HEK293 (cell line): Measurements from ENCODE around the gene FGF9.

Source experiments
- GLI4 ChIP-seq: fragments of 450-650 bp; formaldehyde crosslinking; IDR thresholded peaks from 2 replicates; pipeline ENCODE4 v1.5.1; 2016; ENCODE audit warnings: missing biosample characterization, missing genetic modification characterization
- GLIS1 ChIP-seq: fragments of 450-650 bp; formaldehyde crosslinking; IDR thresholded peaks from 2 replicates; pipeline ENCODE4 v1.5.1; 2016; ENCODE audit warnings: missing biosample characterization, missing genetic modification characterization
- SETDB1 ChIP-seq: IDR thresholded peaks from one replicate; pipeline ENCODE4 v1.6.1; 2017; ENCODE audit warnings: mild to moderate bottlenecking, low read length, moderate library complexity, mixed read lengths; ENCODE audit not compliant: insufficient read length
- SP2 ChIP-seq: fragments of 450-650 bp; formaldehyde crosslinking; IDR thresholded peaks from 2 replicates; pipeline ENCODE4 v1.5.1; 2016; ENCODE audit warnings: missing biosample characterization, missing genetic modification characterization
- YY1 ChIP-seq: fragments of 450-650 bp; formaldehyde crosslinking; IDR thresholded peaks from 2 replicates; pipeline ENCODE4 v1.5.1; 2018; ENCODE audit warnings: missing biosample characterization, missing genetic modification characterization
- ZNF16 ChIP-seq: fragments of 450-650 bp; formaldehyde crosslinking; IDR thresholded peaks from 2 replicates; pipeline ENCODE4 v1.5.1; 2016; ENCODE audit warnings: low read depth, missing biosample characterization, missing genetic modification characterization
- ZNF169 ChIP-seq: fragments of 450-650 bp; formaldehyde crosslinking; IDR thresholded peaks from 2 replicates; pipeline ENCODE4 v1.5.1; 2016; ENCODE audit warnings: missing biosample characterization, missing genetic modification characterization
- TF ChIP-seq, protein P1 (sequence below): fragments of 450-650 bp; formaldehyde crosslinking; IDR thresholded peaks from 2 replicates; pipeline ENCODE4 v1.5.1; 2016; ENCODE audit warnings: missing biosample characterization, missing genetic modification characterization
- TF ChIP-seq, protein P2 (sequence below): IDR thresholded peaks from 2 replicates; pipeline ENCODE4 v1.6.1; 2011; ENCODE audit warnings: mild to moderate bottlenecking, low read depth, low read length, borderline replicate concordance
- TF ChIP-seq, protein P3 (sequence below): fragments of 450-650 bp; formaldehyde crosslinking; IDR thresholded peaks from 2 replicates; pipeline ENCODE4 v1.5.1; 2016; ENCODE audit warnings: missing biosample characterization, missing genetic modification characterization, borderline replicate concordance
- TF ChIP-seq, protein P4 (sequence below): fragments of 450-650 bp; formaldehyde crosslinking; IDR thresholded peaks from 2 replicates; pipeline ENCODE4 v1.5.1; 2017; ENCODE audit warnings: missing biosample characterization, missing genetic modification characterization
- TF ChIP-seq, protein P5 (sequence below): fragments of 450-650 bp; IDR thresholded peaks from 2 replicates; pipeline ENCODE4 v1.5.1; 2018; ENCODE audit warnings: missing biosample characterization, mild to moderate bottlenecking, missing genetic modification characterization

DNA sequence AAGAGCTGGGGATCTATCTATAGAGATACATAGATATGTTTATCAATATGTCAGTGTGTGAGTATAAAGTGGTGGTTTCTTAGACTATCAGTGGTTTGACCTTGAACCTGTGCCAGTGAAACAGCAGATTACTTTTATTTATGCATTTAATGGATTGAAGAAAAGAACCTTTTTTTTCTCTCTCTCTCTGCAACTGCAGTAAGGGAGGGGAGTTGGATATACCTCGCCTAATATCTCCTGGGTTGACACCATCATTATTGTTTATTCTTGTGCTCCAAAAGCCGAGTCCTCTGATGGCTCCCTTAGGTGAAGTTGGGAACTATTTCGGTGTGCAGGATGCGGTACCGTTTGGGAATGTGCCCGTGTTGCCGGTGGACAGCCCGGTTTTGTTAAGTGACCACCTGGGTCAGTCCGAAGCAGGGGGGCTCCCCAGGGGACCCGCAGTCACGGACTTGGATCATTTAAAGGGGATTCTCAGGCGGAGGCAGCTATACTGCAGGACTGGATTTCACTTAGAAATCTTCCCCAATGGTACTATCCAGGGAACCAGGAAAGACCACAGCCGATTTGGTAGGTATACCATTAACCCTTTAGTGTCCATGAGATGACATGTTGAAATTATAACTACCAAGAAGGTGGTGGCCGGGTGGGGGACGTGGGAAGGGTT lies 880 bp downstream of the FGF9 start:
- TF ChIP-seq, protein P1, sequence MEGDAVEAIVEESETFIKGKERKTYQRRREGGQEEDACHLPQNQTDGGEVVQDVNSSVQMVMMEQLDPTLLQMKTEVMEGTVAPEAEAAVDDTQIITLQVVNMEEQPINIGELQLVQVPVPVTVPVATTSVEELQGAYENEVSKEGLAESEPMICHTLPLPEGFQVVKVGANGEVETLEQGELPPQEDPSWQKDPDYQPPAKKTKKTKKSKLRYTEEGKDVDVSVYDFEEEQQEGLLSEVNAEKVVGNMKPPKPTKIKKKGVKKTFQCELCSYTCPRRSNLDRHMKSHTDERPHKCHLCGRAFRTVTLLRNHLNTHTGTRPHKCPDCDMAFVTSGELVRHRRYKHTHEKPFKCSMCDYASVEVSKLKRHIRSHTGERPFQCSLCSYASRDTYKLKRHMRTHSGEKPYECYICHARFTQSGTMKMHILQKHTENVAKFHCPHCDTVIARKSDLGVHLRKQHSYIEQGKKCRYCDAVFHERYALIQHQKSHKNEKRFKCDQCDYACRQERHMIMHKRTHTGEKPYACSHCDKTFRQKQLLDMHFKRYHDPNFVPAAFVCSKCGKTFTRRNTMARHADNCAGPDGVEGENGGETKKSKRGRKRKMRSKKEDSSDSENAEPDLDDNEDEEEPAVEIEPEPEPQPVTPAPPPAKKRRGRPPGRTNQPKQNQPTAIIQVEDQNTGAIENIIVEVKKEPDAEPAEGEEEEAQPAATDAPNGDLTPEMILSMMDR, result no peak
- TF ChIP-seq, protein P2, sequence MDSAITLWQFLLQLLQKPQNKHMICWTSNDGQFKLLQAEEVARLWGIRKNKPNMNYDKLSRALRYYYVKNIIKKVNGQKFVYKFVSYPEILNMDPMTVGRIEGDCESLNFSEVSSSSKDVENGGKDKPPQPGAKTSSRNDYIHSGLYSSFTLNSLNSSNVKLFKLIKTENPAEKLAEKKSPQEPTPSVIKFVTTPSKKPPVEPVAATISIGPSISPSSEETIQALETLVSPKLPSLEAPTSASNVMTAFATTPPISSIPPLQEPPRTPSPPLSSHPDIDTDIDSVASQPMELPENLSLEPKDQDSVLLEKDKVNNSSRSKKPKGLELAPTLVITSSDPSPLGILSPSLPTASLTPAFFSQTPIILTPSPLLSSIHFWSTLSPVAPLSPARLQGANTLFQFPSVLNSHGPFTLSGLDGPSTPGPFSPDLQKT, result no peak
- TF ChIP-seq ZNF16 (tag by site-specific recombination) (no peak), ZNF169 (tag by site-specific recombination) (no peak), GLIS1 (tag by site-specific recombination) (peak; percentile 78), SETDB1 (no peak), SP2 (tag by site-specific recombination) (no peak), GLI4 (no peak), YY1 (tag by site-specific recombination) (no peak)
- TF ChIP-seq, protein P3, sequence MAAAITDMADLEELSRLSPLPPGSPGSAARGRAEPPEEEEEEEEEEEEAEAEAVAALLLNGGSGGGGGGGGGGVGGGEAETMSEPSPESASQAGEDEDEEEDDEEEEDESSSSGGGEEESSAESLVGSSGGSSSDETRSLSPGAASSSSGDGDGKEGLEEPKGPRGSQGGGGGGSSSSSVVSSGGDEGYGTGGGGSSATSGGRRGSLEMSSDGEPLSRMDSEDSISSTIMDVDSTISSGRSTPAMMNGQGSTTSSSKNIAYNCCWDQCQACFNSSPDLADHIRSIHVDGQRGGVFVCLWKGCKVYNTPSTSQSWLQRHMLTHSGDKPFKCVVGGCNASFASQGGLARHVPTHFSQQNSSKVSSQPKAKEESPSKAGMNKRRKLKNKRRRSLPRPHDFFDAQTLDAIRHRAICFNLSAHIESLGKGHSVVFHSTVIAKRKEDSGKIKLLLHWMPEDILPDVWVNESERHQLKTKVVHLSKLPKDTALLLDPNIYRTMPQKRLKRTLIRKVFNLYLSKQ (tag by site-specific recombination), result no peak
- TF ChIP-seq, protein P4, sequence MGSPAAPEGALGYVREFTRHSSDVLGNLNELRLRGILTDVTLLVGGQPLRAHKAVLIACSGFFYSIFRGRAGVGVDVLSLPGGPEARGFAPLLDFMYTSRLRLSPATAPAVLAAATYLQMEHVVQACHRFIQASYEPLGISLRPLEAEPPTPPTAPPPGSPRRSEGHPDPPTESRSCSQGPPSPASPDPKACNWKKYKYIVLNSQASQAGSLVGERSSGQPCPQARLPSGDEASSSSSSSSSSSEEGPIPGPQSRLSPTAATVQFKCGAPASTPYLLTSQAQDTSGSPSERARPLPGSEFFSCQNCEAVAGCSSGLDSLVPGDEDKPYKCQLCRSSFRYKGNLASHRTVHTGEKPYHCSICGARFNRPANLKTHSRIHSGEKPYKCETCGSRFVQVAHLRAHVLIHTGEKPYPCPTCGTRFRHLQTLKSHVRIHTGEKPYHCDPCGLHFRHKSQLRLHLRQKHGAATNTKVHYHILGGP, result no peak
- TF ChIP-seq, protein P5, sequence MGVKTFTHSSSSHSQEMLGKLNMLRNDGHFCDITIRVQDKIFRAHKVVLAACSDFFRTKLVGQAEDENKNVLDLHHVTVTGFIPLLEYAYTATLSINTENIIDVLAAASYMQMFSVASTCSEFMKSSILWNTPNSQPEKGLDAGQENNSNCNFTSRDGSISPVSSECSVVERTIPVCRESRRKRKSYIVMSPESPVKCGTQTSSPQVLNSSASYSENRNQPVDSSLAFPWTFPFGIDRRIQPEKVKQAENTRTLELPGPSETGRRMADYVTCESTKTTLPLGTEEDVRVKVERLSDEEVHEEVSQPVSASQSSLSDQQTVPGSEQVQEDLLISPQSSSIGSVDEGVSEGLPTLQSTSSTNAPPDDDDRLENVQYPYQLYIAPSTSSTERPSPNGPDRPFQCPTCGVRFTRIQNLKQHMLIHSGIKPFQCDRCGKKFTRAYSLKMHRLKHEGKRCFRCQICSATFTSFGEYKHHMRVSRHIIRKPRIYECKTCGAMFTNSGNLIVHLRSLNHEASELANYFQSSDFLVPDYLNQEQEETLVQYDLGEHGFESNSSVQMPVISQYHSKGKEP (tag by site-specific recombination), result no peak
